GM23338 (cell line): ENCODE measurements around the gene TNNC1.

Experiments used
- JUNB ChIP-seq: IDR thresholded peaks from one replicate; pipeline ENCODE4 v1.6.1; 2016; ENCODE audit warnings: antibody characterized with exemption; ENCODE audit not compliant: unreplicated experiment
- TF ChIP-seq, protein P1 (sequence below), 2 experiments: fragments of 200-600 bp in 1 of 2; sonication (generic) in 1 of 2; conservative IDR thresholded peaks; 2 replicates each; pipeline versions ENCODE4 v1.5.1 to v1.6.1; 2016 to 2017; ENCODE audit warnings: antibody characterized with exemption in 2 of 2, low read depth in 2 of 2, mild to moderate bottlenecking in 2 of 2, moderate library complexity in 1 of 2

DNA sequence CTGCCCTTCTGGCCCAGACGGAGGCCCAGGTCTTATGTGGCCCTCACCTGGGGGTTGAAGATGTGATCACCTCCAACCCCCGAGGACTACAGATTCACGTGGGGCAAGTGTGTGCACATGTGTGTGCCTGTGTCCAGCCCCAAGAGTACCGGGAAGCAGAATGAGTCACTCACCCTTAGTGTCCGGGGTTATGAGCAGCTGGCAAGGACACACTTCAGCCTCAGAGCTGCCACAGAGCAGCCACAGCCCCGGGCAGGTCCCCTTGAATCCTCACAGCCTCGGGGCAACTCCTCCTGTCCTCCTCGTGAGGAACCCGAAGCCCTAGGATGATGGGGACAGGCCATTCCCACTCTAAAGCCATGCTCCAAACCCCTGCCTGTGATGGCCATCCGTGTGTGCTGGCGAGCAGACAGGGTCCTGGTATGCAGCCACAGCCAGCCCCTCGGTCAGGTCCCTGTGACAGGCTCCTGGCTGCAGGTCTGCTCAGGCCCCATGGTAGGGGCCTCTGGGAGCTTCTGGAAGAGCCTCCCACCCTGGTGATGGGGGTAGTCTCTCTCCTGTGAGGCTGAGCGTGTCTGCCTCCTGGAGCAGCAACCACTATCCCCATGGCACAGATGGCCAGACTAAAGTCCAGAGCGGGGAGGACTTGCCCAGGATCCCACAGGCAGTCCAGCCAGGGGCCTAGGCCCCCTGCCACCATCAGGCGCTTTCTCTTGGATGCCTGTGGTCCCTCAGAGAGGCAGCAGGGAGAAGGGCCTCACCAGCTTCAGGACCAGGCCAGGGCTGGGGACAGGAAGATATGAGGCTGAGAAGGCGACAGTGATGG is 42.1 kb upstream of the TNNC1 start:
- no peak for TF ChIP-seq JUNB
- TF ChIP-seq, protein P1, sequence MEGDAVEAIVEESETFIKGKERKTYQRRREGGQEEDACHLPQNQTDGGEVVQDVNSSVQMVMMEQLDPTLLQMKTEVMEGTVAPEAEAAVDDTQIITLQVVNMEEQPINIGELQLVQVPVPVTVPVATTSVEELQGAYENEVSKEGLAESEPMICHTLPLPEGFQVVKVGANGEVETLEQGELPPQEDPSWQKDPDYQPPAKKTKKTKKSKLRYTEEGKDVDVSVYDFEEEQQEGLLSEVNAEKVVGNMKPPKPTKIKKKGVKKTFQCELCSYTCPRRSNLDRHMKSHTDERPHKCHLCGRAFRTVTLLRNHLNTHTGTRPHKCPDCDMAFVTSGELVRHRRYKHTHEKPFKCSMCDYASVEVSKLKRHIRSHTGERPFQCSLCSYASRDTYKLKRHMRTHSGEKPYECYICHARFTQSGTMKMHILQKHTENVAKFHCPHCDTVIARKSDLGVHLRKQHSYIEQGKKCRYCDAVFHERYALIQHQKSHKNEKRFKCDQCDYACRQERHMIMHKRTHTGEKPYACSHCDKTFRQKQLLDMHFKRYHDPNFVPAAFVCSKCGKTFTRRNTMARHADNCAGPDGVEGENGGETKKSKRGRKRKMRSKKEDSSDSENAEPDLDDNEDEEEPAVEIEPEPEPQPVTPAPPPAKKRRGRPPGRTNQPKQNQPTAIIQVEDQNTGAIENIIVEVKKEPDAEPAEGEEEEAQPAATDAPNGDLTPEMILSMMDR (conservative IDR thresholded peaks at IDR 0.05; ENCODE audit: low read depth in 2 of 2) = no peak
